Endothelial cell of umbilical vein (primary cell): ENCODE measurements around the gene OR13J1. TPM values are rescaled to one million over a fixed set of nuclear protein-coding genes. Genes with fewer than 3 reads are reported as not detected.

Source experiments
- BruUV-seq: library from RNA; stranded (reverse); fragments of 400-500 nt; replicated peaks from 2 replicates; lab custom pipeline; 2021; lab: Mats Ljungman, UMichigan
- CTCF ChIA-PET: fragments of 300-600, 350-600 bp; sonication (Branson Sonifier 250); formaldehyde crosslinking; loops from one replicate; lab custom pipeline; 2021; ENCODE audit warnings: antibody characterized with exemption, inconsistent platforms; lab: Charles Lee
- POLR2A ChIA-PET: fragments of 300-600, 350-600 bp; sonication (Branson Sonifier 250); formaldehyde crosslinking; loops from one replicate; lab custom pipeline; 2021; ENCODE audit warnings: antibody characterized with exemption, inconsistent platforms; lab: Charles Lee
- DNase-seq: peaks from one replicate; pipeline ENCODE4 v3.0.0-alpha.2; 2011; ENCODE audit warnings: low read depth, low spot score
- FAIRE-seq: peaks from 2 replicates; lab custom pipeline; 2011; peaks lifted over from hg19 to GRCh38; lab: Jason Lieb, UNC
- H2AFZ ChIP-seq: 2 replicates; pipeline ENCODE4 v1.6.0; 2012; ENCODE audit warnings: low read depth, low read length, control low read depth, inconsistent platforms
- H3K27ac ChIP-seq: 2 replicates; pipeline ENCODE4 v1.5.1; 2011; ENCODE audit warnings: low read depth, mild to moderate bottlenecking, control low read depth, low read length, moderate library complexity; ENCODE audit not compliant: insufficient read depth
- H3K27me3 ChIP-seq, 2 experiments: 2 replicates each; pipeline versions ENCODE4 v1.6.0 to v1.6.1; 2011; ENCODE audit warnings: low read length in 2 of 2, mixed read lengths in 1 of 2; ENCODE audit not compliant: control insufficient read depth in 2 of 2, insufficient read depth in 2 of 2
- H3K36me3 ChIP-seq, 2 experiments: 2 replicates in 1 of 2; 3 replicates in 1 of 2; pipeline ENCODE4 v1.5.1; 2011; ENCODE audit warnings: low read length in 2 of 2, mild to moderate bottlenecking in 1 of 2, moderate library complexity in 1 of 2; ENCODE audit not compliant: control insufficient read depth in 2 of 2, insufficient read depth in 2 of 2; ENCODE audit errors: extremely low read depth in 1 of 2
- H3K4me1 ChIP-seq: 3 replicates; pipeline ENCODE4 v1.5.1; 2011; ENCODE audit warnings: mild to moderate bottlenecking, low read length; ENCODE audit not compliant: control insufficient read depth, insufficient read depth; ENCODE audit errors: extremely low read depth
- H3K4me2 ChIP-seq: 2 replicates; pipeline ENCODE4 v1.6.1; 2011; ENCODE audit warnings: low read length, control low read depth, mixed read lengths; ENCODE audit not compliant: insufficient read depth
- H3K4me3 ChIP-seq, 3 experiments: fragments of 200-600 bp in 1 of 3; sonication (generic), shearing (Covaris generic) in 1 of 3; replicated peaks in 1 of 3; 2 replicates each; pipeline ENCODE4 v1.5.1; 2011 to 2016; ENCODE audit warnings: control low read depth in 3 of 3, low read length in 3 of 3, mild to moderate bottlenecking in 2 of 3, inconsistent platforms in 1 of 3, low read depth in 1 of 3, moderate library complexity in 1 of 3; ENCODE audit not compliant: insufficient read depth in 1 of 3
- H3K79me2 ChIP-seq: 2 replicates; pipeline ENCODE4 v1.6.0; 2012; ENCODE audit warnings: low read length, inconsistent platforms; ENCODE audit not compliant: control insufficient read depth, insufficient read depth
- H3K9ac ChIP-seq: replicated peaks from 2 replicates; pipeline ENCODE3; 2011; ENCODE audit warnings: low read length, control low read depth; ENCODE audit not compliant: insufficient read depth; ENCODE audit errors: extremely low read depth
- H3K9me1 ChIP-seq: replicated peaks from 3 replicates; pipeline ENCODE4 v1.6.0; 2011; ENCODE audit warnings: mild to moderate bottlenecking, low read length; ENCODE audit not compliant: control insufficient read depth, insufficient read depth; ENCODE audit errors: extremely low read depth
- H3K9me3 ChIP-seq: replicated peaks from 2 replicates; pipeline ENCODE4 v1.5.1; 2012; ENCODE audit warnings: low read length, inconsistent platforms; ENCODE audit not compliant: control insufficient read depth, insufficient read depth
- H4K20me1 ChIP-seq: replicated peaks from 2 replicates; pipeline ENCODE3; 2011; ENCODE audit warnings: mild to moderate bottlenecking, low read length; ENCODE audit not compliant: control insufficient read depth, insufficient read depth; ENCODE audit errors: extremely low read depth
- CTCF ChIP-seq, 2 donors: IDR thresholded peaks; 1 replicate in 1 of 2; 2 replicates in 1 of 2; pipeline ENCODE4 v1.5.1; 2011; ENCODE audit warnings: low read length in 2 of 2, mild to moderate bottlenecking in 2 of 2, moderate library complexity in 2 of 2, control low read depth in 1 of 2, inconsistent platforms in 1 of 2, low read depth in 1 of 2; ENCODE audit not compliant: insufficient read depth in 1 of 2; ENCODE audit errors: extremely low read depth in 1 of 2
- EZH2 ChIP-seq: IDR thresholded peaks from 2 replicates; pipeline ENCODE4 v1.6.1; 2012; ENCODE audit warnings: borderline replicate concordance, low read depth, mild to moderate bottlenecking, moderate library complexity, low read length, inconsistent platforms; ENCODE audit not compliant: severe bottlenecking
- FOS ChIP-seq: IDR thresholded peaks from 2 replicates; pipeline ENCODE4 v1.6.1; 2011; ENCODE audit warnings: mild to moderate bottlenecking, low read length, moderate library complexity, borderline replicate concordance; ENCODE audit not compliant: insufficient read depth
- GATA2 ChIP-seq: IDR thresholded peaks from 2 replicates; pipeline ENCODE4 v1.7.0; 2011; ENCODE audit warnings: low read depth, mild to moderate bottlenecking, moderate library complexity, mixed read lengths, low read length; ENCODE audit not compliant: insufficient read length, insufficient read depth
- JUN ChIP-seq: IDR thresholded peaks from 2 replicates; pipeline ENCODE4 v1.6.1; 2011; ENCODE audit warnings: borderline replicate concordance, low read depth; ENCODE audit not compliant: insufficient read length, insufficient read depth
- MAX ChIP-seq: IDR thresholded peaks from 2 replicates; pipeline ENCODE4 v1.6.1; 2011; ENCODE audit not compliant: insufficient read depth, insufficient read length
- MYC ChIP-seq: IDR thresholded peaks from one replicate; pipeline ENCODE4 v1.6.1; 2011; ENCODE audit warnings: mild to moderate bottlenecking, low read depth, low read length
- POLR2A ChIP-seq: IDR thresholded peaks from 2 replicates; pipeline ENCODE4 v1.6.1; 2012; ENCODE audit warnings: low read depth, mild to moderate bottlenecking, control low read depth, low read length
- POLR2AphosphoS5 ChIP-seq: IDR thresholded peaks from 2 replicates; pipeline ENCODE4 v1.6.1; 2012; ENCODE audit warnings: low read depth, mild to moderate bottlenecking, control low read depth, low read length, moderate library complexity; ENCODE audit not compliant: insufficient read depth
- dilution Hi-C: fragments of 300-500 bp; cut with MboI; formaldehyde crosslinking; loops from one replicate; pipeline ENCODE4 v1.15.0; 2019; ENCODE audit warnings: low sequenced_read_pairs; ENCODE audit not compliant: extremely low pct_ligation_motif_present
- intact Hi-C: fragments of 100-400 bp; cut with micrococcal nuclease; formaldehyde crosslinking; loops from one replicate; pipeline ENCODE4 v1.10.0; 2022
- polyA plus RNA-seq, 4 experiments: library from polyadenylated mRNA; depleted of rRNA in 3 of 4; stranded (reverse) in 3 of 4; unstranded in 1 of 4; fragments of >200 nt; gene quantifications; 2 replicates each; pipeline versions ENCODE4 v1.2.1 to v1.2.3, GENCODE V29; 2011 to 2012; ENCODE audit warnings: missing spikeins in 1 of 4
- total RNA-seq: library from RNA; stranded (reverse); gene quantifications from 2 replicates; pipeline ENCODE4 v1.2.3, GENCODE V29; 2021

Gene OR13J1
- total and polyA plus RNA-seq, 2 donors (not counting 3 experiments of a cell fraction or from before 2014, with no cell fraction given): not detected

GRCh38 chr9:35861161-35861897, 8.9 kb downstream of the OR13J1 start:
- Histone ChIP-seq H3K79me2 (no peaks in the 10 kb centered on the region), H3K9ac (no peak overlapping the region), H3K27ac (no peak overlapping the region), H3K4me3 (no peak overlapping the region), H4K20me1 (no peaks in the 10 kb centered on the region), H3K27me3 (peaks cover 10 to 40% of the 10 kb centered on the region in 2 experiments), H2AFZ (no peak overlapping the region), H3K4me1 (no peaks in the 10 kb centered on the region), H3K4me2 (no peak overlapping the region), H3K9me1 (no peaks in the 10 kb centered on the region), H3K9me3 (no peaks in the 10 kb centered on the region), H3K36me3 (no peaks in the 10 kb centered on the region)
- FAIRE-seq (no peak), DNase-seq (no peak)
- no peak for TF ChIP-seq POLR2A
- no peak for TF ChIP-seq FOS
- TF ChIP-seq JUN: no peak
- TF ChIP-seq CTCF (IDR thresholded peaks at IDR 0.05; ENCODE audit: extremely low read depth in 1 of 2, insufficient read depth in 1 of 2, low read depth in 1 of 2, low read length in 2 of 2): no peak
- TF ChIP-seq EZH2: no peak
- TF ChIP-seq MYC: no peak
- no peak for TF ChIP-seq MAX
- TF ChIP-seq POLR2AphosphoS5: no peak
- TF ChIP-seq GATA2: no peak
- POLR2A ChIA-PET: no interaction called here
- CTCF ChIA-PET: interaction anchor here (1.1 to 4.8 kb wide), 3 partner anchors 10 to 93 kb away, joined by 3 to 27 read pairs (median 13); partner anchors contain the start of gene OR13J1
- intact Hi-C loops: no loop called here
- dilution Hi-C loops: no loop called here
- BruUV-seq: no TSS peak
